NCI-H146 (cell line): ENCODE data around the gene TCEANC2.
"Not testable (repeated sequence)": the region's sequence is repeated elsewhere in the genome, so short reads cannot be mapped to it uniquely, and the experiment has no call there.

Source experiments
- DNase-seq: peaks from one replicate; lab custom pipeline; 2025; lab: John Stamatoyannopoulos, UW

The TCEANC2 gene

GRCh38 chr1:54052934-54053744 is at the start of gene TCEANC2, which contains the start of gene TMEM59:
Gene TCEANC2, plus strand, starts transcription at chr1:54053608. Its CDS starts 815 bp downstream, at chr1:54054423.
Gene TMEM59, minus strand, starts transcription at chr1:54053204. Its CDS starts 16 bp downstream, at chr1:54053188.
- peak; percentile 98 for DNase-seq

DNA sequence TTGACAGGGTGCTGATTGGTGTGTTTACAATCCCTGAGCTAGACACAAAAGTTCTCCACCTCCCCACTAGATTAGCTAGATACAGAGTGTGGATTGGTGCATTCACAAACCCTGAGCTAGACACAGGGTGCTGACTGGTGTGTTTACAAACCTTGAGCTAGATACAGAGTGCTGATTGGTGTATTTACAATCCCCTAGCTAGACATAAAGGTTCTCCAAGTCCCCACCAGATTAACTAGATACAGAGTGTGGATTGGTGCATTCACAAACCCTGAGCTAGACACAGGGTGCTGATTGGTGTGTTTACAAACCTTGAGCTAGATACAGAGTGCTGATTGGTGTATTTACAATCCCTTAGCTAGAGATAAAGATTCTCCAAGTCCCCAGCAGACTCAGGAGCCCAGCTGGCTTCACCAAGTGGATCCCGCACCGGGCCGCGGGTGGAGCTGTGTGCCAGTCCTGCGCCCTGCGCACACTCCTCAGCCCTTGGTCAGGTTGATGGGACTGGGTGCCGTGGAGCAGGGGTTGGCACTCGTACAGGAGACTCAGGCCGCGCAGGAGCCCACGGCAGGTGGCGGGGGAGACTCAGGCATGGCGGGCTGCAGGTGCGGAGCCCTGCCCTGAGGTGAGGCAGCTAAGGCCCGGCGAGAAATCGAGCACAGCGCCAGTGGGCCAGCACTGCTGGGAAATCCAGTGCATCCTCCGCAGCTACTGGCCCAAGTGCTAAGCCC is 49.5 kb upstream of the TCEANC2 start:
- DNase-seq = not testable (repeated sequence)

- DNase-seq = no peak
Observed at GRCh38 chr1:54004481-54005049, 48.8 kb upstream of the TCEANC2 start.

- no peak for DNase-seq
Observed at GRCh38 chr1:54006508-54006907, 46.9 kb upstream of the TCEANC2 start.

- DNase-seq = no peak
Observed at GRCh38 chr1:54007613-54008012, 45.8 kb upstream of the TCEANC2 start.

GRCh38 chr1:54008876-54009275 is 44.5 kb upstream of the TCEANC2 start:
- DNase-seq = no peak

DNA sequence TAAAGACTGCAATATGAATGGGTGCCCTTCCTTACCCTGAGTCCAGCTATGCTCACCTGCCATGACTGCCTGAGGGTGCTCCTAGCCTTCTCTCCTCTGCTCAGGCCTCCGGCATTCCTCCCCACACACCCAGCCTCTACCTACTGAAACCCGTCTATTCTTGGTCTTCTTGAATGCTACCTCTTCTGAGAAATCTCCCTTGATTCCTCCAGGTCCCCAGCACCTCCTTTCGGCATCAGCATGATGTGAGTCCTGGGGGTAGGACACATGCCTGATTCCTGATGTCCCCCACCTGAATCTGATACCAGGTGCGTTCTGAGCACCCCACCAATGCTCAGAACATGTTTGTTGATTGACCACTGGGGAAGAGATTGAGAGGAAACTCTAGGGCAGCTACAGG is 44.0 kb upstream of the TCEANC2 start:
- no peak for DNase-seq

- DNase-seq = no peak
Observed at GRCh38 chr1:54010415-54011117, 42.8 kb upstream of the TCEANC2 start.

GRCh38 chr1:54011316-54012007 is 41.9 kb upstream of the TCEANC2 start:
- no peak for DNase-seq

- no peak for DNase-seq
Observed at GRCh38 chr1:54012008-54012325, 41.4 kb upstream of the TCEANC2 start.

DNA sequence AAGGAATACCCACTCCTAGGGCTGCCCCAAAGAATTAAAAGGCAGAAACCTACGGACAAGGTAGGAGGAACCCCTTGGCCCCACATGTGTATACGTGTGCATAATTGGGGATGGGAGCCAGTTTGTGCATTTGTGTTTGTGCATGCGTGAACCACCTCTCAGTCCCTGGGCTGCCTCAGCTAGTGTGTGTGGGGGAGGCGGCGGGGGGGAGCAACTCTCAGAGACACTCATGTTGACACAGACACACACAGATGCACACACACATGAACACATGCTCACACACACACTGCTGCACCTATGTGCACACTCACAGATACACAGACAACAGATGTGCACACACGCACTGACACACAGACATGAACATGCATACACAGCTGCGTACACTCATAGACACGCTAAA is 40.5 kb upstream of the TCEANC2 start:
- no peak for DNase-seq

- no peak for DNase-seq
Observed at GRCh38 chr1:54013393-54014008, 39.9 kb upstream of the TCEANC2 start.

DNA sequence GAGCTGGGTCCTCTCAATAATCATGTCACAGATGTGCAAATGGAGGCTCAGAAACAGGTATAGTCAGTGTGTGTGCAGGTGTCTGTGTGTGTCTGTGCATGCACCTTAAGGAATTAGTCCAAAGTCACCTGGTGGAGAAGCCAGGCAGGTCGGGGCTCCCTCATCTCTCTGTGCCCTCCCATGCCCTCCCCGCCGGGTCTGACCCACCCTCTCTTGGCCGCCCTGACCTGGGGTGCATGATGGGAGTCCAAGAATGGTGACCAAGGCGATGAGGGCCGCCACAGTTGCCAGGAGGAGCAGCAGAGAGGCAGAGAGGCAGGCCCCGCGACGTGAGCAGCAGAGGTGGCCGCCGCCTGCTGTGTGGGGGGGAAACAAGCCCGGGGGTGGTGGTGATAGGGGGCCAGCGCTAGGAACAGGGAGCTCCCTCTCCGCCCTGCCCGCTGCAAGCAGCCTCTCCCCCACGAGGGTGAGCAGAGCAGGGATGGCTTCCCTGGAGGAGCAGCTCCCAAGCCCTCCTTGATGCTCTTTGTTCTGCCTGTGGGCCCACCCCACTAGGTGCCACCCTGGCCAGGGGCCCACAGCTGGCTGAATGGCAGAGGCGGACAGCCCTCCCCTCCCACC is 39.3 kb upstream of the TCEANC2 start:
- no peak for DNase-seq

DNA sequence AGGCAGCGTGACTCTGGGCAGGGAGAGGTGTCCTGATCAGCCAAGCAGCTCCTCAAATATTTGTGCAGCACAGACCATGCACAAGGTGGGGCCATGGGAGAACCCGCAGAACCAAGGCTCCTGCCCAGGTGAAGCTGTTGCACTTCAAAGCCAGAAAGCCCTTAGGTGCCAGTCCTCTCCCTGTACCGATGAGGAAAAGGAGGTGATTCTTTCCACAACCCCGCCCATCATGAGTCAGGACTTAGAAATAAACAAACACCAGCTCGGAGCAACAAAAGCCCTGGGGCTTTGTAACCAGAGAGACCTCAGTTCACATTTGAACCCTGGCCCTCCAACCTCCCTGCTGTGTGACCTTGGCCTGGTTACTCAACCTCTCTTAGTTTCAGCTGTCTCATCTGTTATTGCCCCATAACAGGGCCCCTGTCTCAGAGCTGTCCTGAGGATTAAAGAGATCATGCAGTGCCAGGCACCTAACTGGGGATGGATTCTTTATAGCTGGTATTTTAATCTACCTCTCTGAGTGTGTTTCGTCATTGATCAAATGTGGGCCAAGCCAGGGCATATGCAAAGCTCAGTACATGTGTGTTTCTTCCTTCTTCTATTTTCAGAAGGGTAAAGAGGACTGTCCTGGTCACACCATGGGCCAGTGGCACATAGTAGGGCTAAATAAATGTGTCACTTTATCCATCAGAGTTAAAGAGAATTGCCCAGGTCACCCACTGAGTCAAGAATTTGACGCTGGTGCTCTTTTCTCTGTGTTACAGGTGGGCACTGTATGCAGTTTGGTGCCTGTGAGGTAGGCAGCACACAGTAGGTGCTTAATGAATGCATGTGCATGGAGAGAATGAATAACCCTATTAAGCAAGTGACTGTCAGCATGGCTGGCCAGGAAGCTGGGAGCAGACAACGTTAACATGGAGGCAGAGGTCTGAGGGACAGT is 36.8 kb upstream of the TCEANC2 start:
- DNase-seq = peak; percentile 72

DNA sequence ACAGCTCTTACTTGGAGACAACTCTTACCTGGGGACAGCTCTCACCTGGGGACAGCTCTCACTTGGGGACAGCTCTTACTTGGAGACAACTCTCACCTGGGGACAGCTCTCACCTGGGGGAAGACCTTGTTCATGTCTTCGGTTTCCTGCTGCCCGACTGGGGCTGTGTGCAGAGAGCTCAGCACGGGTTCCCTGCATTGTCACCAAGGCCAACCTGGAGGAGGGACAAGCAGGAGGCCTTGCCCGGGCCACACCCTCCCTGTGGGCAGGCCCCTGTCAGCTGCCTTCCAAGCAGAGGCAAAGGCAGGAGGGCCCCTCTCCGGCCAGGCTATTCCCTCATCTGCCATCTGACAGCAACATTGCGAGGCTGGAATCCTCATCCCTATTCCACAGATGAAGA is 35.4 kb upstream of the TCEANC2 start, which contains the start of gene LDLRAD1:
LDLRAD1 (minus strand) TSS at position 208 of the 400 bp plus-strand sequence; CDS start at position 134, 74 bp downstream.
- peak; percentile 64 for DNase-seq

DNA sequence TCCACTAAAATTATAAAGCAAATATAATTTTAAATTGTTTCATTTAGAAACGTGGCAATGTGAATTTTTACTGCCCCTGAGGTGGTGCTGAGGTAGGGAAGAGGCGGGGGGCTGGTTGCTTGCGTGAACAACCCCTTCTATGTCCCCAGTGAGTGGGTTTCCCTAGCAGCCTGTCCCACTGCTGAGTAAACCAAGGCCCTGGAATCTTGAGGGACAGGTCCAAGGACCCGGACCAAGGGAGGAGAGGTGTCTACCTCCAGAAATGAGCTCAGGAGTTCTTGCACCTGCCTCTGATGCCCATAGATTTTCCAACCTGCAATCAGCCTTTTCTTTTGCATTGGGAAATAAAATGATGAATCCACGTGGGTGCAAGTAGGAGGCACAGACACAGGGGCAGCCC is 34.8 kb upstream of the TCEANC2 start:
- no peak for DNase-seq

DNA sequence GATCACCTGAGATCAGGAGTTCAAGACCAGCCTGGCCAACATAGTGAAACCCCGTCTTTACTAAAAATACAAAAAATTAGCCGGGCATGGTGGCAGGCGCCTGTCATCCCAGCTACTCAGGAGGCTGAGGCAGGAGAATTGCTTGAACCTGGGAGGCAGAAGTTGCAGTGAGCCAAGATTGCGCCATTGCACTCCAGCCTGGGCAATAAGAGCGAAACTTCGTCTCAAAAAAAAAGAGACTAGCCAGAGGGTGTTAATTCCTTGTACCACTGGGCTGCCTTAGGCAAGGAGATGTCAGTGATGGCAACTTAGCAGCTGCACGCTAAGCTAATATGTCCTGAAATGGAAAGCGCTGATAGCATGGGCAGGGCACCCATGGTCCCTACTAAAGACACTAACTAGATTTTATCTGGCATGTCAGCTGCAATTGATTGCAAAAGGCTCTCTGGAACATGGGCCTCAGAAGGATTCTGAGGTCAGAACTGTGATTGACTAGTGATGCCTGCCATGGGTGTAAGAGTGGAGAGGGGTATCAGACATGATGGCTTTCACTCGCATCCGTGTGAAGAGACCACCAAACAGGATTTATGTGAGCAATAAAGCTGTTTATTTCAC is 33.7 kb upstream of the TCEANC2 start:
- not testable (repeated sequence) for DNase-seq

DNA sequence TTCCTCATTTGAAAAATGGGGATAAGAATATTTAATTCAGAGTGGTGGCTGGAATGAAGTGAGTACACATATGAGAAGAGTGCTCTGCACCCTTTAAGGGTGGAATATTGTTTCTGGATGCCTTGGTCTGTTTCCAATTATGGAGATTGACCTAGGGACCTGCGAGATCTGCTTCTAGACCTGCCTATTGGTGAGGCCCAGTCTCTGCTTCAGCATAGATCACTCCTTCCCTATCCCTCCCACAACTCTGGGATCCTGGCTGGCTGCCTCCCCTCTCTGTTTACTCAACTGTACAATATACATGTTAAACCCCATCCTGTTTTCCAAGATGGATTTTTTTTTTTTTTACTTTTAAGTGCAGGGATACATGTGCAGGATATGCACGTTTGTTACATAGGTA is 29.1 kb upstream of the TCEANC2 start:
- no peak for DNase-seq

GRCh38 chr1:54024811-54025210 is 28.6 kb upstream of the TCEANC2 start:
- DNase-seq = not testable (repeated sequence)
